Progenitor cell of endocrine pancreas (in vitro differentiated cells): Measurements from ENCODE around the gene RRN3. TPM values are rescaled to one million over a fixed set of nuclear protein-coding genes. Genes with fewer than 3 reads are reported as not detected.
A peak's percentile ranks its signal among the peaks of the same experiment; 100 is the strongest.
"Not testable (repeated sequence)": the region's sequence is repeated elsewhere in the genome, so short reads cannot be mapped to it uniquely, and the experiment has no call there.

Experiments
- DNase-seq: peaks from one replicate; pipeline ENCODE4 v3.0.0; 2021; ENCODE audit warnings: low spot score; ENCODE audit not compliant: unreplicated experiment
- H3K27ac Mint-ChIP-seq: 2 replicates; pipeline ENCODE4 v1.8.0; 2021; ENCODE audit warnings: mild to moderate bottlenecking, moderate library complexity, mixed read lengths
- H3K27me3 Mint-ChIP-seq: 2 replicates; pipeline ENCODE4 v1.8.0; 2021; ENCODE audit warnings: mixed read lengths
- H3K36me3 Mint-ChIP-seq: 2 replicates; pipeline ENCODE4 v1.8.0; 2022; ENCODE audit warnings: mixed read lengths; ENCODE audit not compliant: insufficient read depth
- H3K4me1 Mint-ChIP-seq: 2 replicates; pipeline ENCODE4 v1.8.0; 2021; ENCODE audit warnings: low read depth, mixed read lengths
- H3K4me3 Mint-ChIP-seq: 2 replicates; pipeline ENCODE4 v1.8.0; 2021; ENCODE audit warnings: low read depth, mild to moderate bottlenecking, moderate library complexity, mixed read lengths
- H3K9me3 Mint-ChIP-seq: 2 replicates; pipeline ENCODE4 v1.8.0; 2021; ENCODE audit warnings: low read depth, mixed read lengths
- CTCF ChIP-seq: fragments of 200-600 bp; sonication (generic); IDR thresholded peaks from one replicate; pipeline ENCODE4 v1.5.0; 2021; ENCODE audit warnings: antibody characterized with exemption, mild to moderate bottlenecking; ENCODE audit not compliant: unreplicated experiment
- total RNA-seq: library from RNA; stranded (reverse); gene quantifications from 2 replicates; pipeline ENCODE4 v1.2.1, GENCODE V29; 2021

Gene RRN3
- total RNA-seq, 1 donor from 2014 or later, result 40.0 TPM

DNA sequence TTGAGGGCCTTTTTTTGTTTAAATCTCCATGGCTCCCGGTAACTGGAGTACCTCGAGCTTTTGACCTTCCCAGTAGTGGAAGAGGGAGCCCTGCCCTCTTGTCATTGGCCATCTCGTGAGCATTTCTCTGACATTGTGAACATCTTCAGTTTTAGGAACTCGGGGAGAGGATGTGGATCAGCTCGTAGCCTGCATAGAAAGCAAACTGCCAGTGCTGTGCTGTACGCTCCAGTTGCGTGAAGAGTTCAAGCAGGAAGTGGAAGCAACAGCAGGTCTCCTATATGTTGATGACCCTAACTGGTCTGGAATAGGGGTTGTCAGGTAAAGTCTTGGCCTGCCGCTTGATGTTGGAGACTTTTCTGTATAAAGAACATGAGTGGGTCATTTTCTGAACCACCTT is 62.5 kb downstream of the RRN3 start:
- no peaks in the 10 kb centered on the region for H3K4me1 Mint-ChIP-seq
- DNase-seq, result no peak
- H3K9me3 Mint-ChIP-seq, result no peaks in the 10 kb centered on the region
- H3K4me3 Mint-ChIP-seq, result no peak overlapping the region
- peaks cover 24% of the 10 kb centered on the region for H3K36me3 Mint-ChIP-seq
- H3K27me3 Mint-ChIP-seq, result no peaks in the 10 kb centered on the region
- TF ChIP-seq CTCF, result no peak
- no peak overlapping the region for H3K27ac Mint-ChIP-seq

DNA sequence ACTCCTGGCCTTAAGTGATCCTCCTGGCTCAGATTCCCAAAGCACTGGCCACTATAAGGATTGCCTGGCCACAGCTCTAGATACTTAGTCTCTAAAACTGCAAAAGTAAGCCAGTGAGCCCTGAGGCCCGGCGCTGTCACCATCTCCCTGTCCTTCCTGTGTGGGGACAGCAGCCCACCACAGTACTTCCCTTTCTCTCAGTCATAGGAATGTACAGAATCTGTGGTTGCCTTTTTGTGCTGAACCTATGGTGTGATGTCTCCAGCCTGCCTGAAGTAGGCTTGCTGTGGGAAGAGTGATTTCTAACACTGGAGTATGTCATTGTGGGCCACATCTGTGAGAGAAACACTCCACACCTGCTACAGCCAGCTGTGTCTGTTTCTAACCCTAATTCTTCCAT is 62.9 kb downstream of the RRN3 start:
- TF ChIP-seq CTCF, result no peak
- no peaks in the 10 kb centered on the region for H3K4me1 Mint-ChIP-seq
- H3K9me3 Mint-ChIP-seq, result no peaks in the 10 kb centered on the region
- peaks cover 21% of the 10 kb centered on the region for H3K36me3 Mint-ChIP-seq
- no peaks in the 10 kb centered on the region for H3K27me3 Mint-ChIP-seq
- no peak for DNase-seq
- no peak overlapping the region for H3K4me3 Mint-ChIP-seq
- H3K27ac Mint-ChIP-seq, result no peak overlapping the region

DNA sequence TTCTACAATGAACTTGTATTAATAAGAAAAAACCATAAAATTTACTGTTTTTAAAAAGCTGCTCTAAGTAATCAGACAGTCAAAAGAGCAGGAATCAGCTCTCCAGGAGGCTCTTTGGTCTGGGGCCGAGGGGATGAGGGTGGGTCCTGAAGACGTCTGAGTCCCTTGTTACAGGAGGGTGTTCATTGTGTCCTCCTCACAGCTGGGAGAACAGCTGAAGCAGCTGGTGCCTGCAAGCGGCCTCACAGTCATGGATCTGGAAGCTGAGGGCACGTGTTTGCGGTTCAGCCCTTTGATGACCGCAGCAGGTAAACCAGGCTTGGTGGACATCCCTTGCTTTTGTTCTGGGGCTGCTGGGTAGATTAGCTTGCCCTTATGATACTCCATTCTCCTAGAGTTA is 64.3 kb downstream of the RRN3 start:
- peaks cover 27% of the 10 kb centered on the region for H3K36me3 Mint-ChIP-seq
- DNase-seq, H3K4me3 Mint-ChIP-seq, H3K9me3 Mint-ChIP-seq, H3K27me3 Mint-ChIP-seq, H3K4me1 Mint-ChIP-seq: not testable (repeated sequence)
- H3K27ac Mint-ChIP-seq, result peak overlapping the region; percentile 91

DNA sequence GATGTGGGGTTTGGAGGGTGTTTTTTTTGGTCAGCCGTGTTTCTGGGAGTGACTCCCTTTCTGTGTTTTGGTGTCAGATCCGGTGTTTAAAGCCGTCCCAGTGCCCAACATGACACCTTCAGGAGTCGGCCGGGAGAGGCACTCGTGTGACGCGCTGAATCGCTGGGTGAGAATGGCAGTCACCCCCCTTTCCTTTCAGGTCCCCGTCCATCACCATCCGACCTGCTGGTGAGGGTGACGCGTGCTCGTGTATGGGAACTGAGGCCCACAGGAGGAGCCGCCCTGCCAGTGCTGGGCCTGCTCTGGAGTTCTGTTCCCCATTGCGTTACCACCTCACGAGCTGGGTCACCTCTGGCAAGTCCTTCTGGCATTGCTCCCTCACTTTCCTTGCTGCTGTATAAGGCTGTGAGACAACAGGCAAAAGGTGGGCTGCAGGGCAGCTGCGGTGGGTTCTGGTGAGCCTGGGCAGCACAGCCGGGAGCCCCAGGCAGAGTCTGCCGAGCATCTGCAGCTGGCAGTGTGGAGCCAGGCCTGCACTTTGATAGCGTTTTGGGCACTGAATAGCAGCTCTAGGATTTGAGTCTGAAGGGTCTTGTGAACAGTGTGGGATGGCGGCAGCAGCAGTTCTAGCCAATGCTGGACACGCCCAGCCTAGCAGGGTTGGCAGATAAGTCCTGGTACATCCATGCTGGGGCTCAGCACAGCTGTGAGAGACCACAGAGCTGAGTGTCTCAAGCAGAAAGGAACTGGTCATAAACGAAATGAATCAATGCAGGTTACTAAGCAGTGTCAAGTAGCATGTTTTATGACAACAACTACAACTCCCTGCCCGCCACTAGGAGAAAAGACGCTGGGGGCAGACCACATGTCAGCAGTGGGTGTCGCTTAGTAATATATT is 65.0 kb downstream of the RRN3 start:
- H3K9me3 Mint-ChIP-seq, H3K27me3 Mint-ChIP-seq, DNase-seq, H3K4me3 Mint-ChIP-seq, H3K4me1 Mint-ChIP-seq: not testable (repeated sequence)
- Mint-ChIP-seq H3K27ac (peak overlapping the region; percentile 75), H3K36me3 (peaks cover 30% of the 10 kb centered on the region)

DNA sequence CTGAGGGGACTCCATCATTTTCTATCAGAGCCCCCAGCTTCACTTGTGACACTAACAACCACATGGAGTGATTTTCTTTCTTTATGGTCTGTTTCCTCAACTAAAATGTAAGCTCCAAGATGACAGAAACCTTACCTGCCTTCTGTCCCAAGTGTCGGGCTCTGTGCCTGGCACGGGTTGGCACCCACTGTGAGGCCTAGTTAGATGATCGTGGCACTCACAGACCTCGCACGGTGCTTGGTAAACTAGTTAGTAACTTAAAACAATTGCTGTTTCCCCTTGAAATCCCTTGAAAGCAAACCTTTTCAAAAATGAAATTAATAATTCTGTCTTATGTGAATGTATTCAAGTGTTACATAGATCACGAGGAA is 65.7 kb downstream of the RRN3 start:
- H3K4me3 Mint-ChIP-seq, H3K27me3 Mint-ChIP-seq, H3K4me1 Mint-ChIP-seq, DNase-seq, H3K9me3 Mint-ChIP-seq: not testable (repeated sequence)
- Mint-ChIP-seq H3K36me3 (peaks cover 33% of the 10 kb centered on the region), H3K27ac (peak overlapping the region; percentile 75)

GRCh38 chr16:15027503-15028344 is 66.3 kb downstream of the RRN3 start:
- Mint-ChIP-seq H3K36me3 (peaks cover 37% of the 10 kb centered on the region), H3K27ac (peak overlapping the region; percentile 75)
- H3K4me1 Mint-ChIP-seq, H3K4me3 Mint-ChIP-seq, H3K27me3 Mint-ChIP-seq, H3K9me3 Mint-ChIP-seq, DNase-seq: not testable (repeated sequence)

GRCh38 chr16:15027051-15027450 is 67.0 kb downstream of the RRN3 start:
- H3K9me3 Mint-ChIP-seq, H3K4me1 Mint-ChIP-seq, DNase-seq, H3K4me3 Mint-ChIP-seq, H3K27ac Mint-ChIP-seq, H3K27me3 Mint-ChIP-seq: not testable (repeated sequence)
- H3K36me3 Mint-ChIP-seq, result peaks cover 41% of the 10 kb centered on the region

DNA sequence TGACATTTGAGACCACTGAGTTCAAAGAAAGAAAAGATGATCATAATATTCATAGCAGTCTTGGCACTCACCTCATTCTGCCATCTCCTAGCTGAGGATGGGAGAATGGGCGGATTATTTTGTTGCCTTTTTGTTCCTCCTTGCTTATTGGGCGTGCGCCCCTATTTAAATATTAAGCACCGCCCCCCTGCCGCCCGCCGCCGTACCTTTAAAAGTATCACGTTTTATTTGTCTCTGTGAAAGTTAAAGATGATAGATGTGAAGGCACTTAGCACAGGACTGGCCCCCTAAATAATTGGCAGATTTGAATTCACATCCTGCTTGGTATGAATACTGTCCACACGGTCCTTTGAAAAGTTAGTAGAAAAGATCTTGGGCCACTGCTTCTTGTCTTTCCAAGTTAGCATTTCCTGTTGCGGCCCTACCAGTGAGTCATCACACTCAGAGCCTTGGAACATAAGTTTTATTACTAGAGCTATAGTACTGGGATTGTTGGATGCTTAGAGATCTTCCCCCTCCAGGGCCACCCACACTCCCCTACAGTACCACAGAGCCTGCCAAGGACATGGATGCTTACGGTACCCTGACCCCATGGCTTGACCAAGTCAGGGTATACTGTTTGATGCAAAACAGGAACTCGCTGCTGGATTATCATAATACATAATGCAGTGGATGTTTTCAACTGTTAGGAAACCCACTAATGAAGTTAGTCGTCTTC is 68.7 kb downstream of the RRN3 start:
- not testable (repeated sequence) for H3K9me3 Mint-ChIP-seq, H3K4me3 Mint-ChIP-seq, H3K27me3 Mint-ChIP-seq, H3K4me1 Mint-ChIP-seq, DNase-seq, H3K27ac Mint-ChIP-seq
- H3K36me3 Mint-ChIP-seq, result peaks cover 35% of the 10 kb centered on the region

- not testable (repeated sequence) for H3K9me3 Mint-ChIP-seq, DNase-seq, H3K4me1 Mint-ChIP-seq, H3K4me3 Mint-ChIP-seq, H3K27me3 Mint-ChIP-seq
- Mint-ChIP-seq H3K27ac (peak overlapping the region; percentile 85), H3K36me3 (peaks cover 35% of the 10 kb centered on the region)
These were observed 69.2 kb downstream of the RRN3 start for GRCh38 chr16:15024858-15025199.

DNA sequence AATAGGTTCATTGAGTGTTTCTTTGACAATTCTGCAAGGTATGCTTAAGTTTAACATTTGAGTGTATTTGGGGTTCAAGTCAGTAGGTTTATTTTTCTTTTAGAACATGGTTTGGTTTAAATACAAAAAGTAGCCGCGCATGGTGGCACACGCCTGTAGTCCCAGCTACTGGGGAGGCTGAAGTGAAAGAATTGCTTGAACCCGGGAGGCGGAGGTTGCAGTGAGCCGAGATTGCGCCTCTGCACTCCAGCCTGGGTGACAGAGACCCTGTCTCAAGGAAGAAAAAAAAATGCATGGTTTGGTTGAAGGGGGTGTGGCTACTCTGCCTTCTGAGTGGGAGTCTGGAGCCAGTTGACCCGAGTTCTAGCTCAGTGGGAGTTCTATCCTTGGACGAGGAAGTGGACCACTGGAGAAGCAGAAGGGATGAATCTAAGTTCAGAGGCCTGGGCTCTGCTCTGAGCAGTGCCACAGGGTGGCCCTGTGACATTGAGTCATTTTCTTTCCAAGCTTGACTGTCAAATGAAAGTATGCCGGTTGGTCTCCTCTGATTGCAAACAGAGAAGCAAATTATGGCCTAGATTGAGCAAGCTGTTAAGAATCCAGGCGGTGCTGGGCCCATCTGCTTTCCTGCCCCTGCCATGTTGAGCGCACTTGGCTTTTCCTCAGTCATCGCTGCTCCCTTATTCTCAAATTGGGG is 70.5 kb downstream of the RRN3 start:
- not testable (repeated sequence) for H3K4me1 Mint-ChIP-seq, DNase-seq, H3K9me3 Mint-ChIP-seq, H3K27me3 Mint-ChIP-seq, H3K4me3 Mint-ChIP-seq
- Mint-ChIP-seq H3K27ac (peak overlapping the region; percentile 13), H3K36me3 (peaks cover 38% of the 10 kb centered on the region)
